ENCODE data around the gene SPOPL. TPM values are rescaled to one million over a fixed set of nuclear protein-coding genes. Genes with fewer than 3 reads are reported as not detected.

Gene SPOPL
- total and polyA plus RNA-seq, 2 donors (not counting 1 experiment from before 2014, with no cell fraction given): 14.0 to 53.6 TPM

DNA sequence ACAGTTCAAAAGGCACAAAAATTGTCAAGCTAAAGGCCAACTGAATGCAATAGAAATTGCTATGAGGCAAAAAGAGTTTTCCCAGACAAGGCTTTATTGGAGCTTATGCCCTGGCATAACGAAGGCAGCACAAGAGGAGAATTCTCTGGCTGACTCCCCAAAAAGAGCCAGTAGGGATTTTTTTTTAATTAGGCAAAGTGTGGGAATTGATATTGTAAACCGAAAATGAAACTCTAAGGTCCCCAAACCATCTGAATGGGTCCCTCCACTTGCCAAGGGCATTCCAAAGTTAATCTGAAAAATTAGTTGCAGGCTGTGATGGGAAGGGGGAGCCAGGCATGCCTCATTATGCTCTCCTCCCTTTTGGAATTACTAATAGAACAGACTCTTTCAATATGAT, 118.9 kb downstream of the SPOPL start:
- H3K27me3 ChIP-seq (replicated peaks in 1 of 4; ENCODE audit: control extremely low read depth in 1 of 4, control insufficient read depth in 3 of 4, insufficient read depth in 4 of 4, low read length in 3 of 4): no peaks in the 10 kb centered on the region
- H3K9ac ChIP-seq (ENCODE audit: low read length): no peak overlapping the region
- H3K27me3 Mint-ChIP-seq: peaks cover 17% of the 10 kb centered on the region
- no peaks in the 10 kb centered on the region for H3K4me1 Mint-ChIP-seq
- DNase-seq: no peak
- no peak overlapping the region for H3K4me3 Mint-ChIP-seq
- CTCF ChIA-PET: no interaction called here
- no peaks in the 10 kb centered on the region for H3K79me2 ChIP-seq (ENCODE audit: control insufficient read depth, insufficient read depth, low read length)
- intact Hi-C loops (cut with micrococcal nuclease): no loop called here
- ATAC-seq (ENCODE audit: low read depth): no peak
- H3K9me3 Mint-ChIP-seq (ENCODE audit: insufficient read depth): no peaks in the 10 kb centered on the region
- no peak overlapping the region for H3K4me3 ChIP-seq (ENCODE audit: control extremely low read depth in 1 of 5, extremely low read depth in 1 of 5, insufficient read depth in 1 of 5, low read depth in 2 of 5, low read length in 4 of 5)
- no peak overlapping the region for H3K27ac Mint-ChIP-seq
- no peaks in the 10 kb centered on the region for H3K36me3 ChIP-seq (replicated peaks in 1 of 2; ENCODE audit: control extremely low read depth in 1 of 2, control insufficient read depth in 1 of 2, extremely low read depth in 1 of 2, insufficient read depth in 2 of 2, low read length in 1 of 2)
- no peaks in the 10 kb centered on the region for H3K4me1 ChIP-seq (ENCODE audit: control insufficient read depth in 2 of 2, insufficient read depth in 2 of 2, low read length in 2 of 2)
- H4K20me1 ChIP-seq (ENCODE audit: control insufficient read depth, insufficient read depth, low read length, poor library complexity, severe bottlenecking): no peaks in the 10 kb centered on the region
- POLR2A ChIA-PET: no interaction called here
- no peak overlapping the region for H2AFZ ChIP-seq (ENCODE audit: insufficient read depth, low read depth, low read length, poor library complexity, severe bottlenecking)
- no peak for TF ChIP-seq EZH2 (IDR thresholded peaks at IDR 0.05; ENCODE audit: borderline replicate concordance, insufficient read depth, low read depth, low read length, poor library complexity, severe bottlenecking)
- TF ChIP-seq, protein P1, sequence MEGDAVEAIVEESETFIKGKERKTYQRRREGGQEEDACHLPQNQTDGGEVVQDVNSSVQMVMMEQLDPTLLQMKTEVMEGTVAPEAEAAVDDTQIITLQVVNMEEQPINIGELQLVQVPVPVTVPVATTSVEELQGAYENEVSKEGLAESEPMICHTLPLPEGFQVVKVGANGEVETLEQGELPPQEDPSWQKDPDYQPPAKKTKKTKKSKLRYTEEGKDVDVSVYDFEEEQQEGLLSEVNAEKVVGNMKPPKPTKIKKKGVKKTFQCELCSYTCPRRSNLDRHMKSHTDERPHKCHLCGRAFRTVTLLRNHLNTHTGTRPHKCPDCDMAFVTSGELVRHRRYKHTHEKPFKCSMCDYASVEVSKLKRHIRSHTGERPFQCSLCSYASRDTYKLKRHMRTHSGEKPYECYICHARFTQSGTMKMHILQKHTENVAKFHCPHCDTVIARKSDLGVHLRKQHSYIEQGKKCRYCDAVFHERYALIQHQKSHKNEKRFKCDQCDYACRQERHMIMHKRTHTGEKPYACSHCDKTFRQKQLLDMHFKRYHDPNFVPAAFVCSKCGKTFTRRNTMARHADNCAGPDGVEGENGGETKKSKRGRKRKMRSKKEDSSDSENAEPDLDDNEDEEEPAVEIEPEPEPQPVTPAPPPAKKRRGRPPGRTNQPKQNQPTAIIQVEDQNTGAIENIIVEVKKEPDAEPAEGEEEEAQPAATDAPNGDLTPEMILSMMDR (IDR thresholded peaks at IDR 0.05): no peak
- H3K9me3 ChIP-seq (ENCODE audit: control extremely low read depth in 1 of 3, control insufficient read depth in 2 of 3, insufficient read depth in 1 of 3, low read length in 2 of 3): no peaks in the 10 kb centered on the region
- WGBS (ENCODE audit: insufficient coverage): 50% methylated on average over 1 of the region's 2 CpGs
- no peak overlapping the region for H3K27ac ChIP-seq (ENCODE audit: low read length in 2 of 2)
- no peak overlapping the region for H3K4me2 ChIP-seq (replicated peaks; ENCODE audit: low read depth, low read length, poor library complexity, severe bottlenecking)

DNA sequence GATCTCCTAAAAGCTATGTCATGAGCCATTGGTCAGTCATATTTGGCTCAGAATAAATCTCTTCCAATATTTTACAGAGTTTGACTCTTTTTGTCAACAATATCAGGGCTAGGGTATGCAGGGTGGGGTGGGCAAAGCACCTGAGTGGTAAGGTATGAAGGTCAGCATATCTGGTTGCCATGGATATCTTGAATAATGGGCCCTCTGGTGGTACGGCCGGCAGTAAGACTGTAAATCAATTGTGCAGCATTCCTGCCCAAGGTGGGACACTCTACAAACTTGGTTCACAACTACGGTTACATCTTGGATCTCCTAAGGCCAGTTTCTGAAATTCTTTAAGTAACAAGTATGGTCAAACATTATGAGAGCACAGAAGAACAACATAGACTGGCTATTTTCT, 119.6 kb downstream of the SPOPL start:
- POLR2A ChIA-PET: no interaction called here
- Histone ChIP-seq H3K9me3 (ENCODE audit: control extremely low read depth in 1 of 3, control insufficient read depth in 2 of 3, insufficient read depth in 1 of 3, low read length in 2 of 3) (no peaks in the 10 kb centered on the region), H3K4me1 (ENCODE audit: control insufficient read depth in 2 of 2, insufficient read depth in 2 of 2, low read length in 2 of 2) (no peaks in the 10 kb centered on the region), H3K27ac (ENCODE audit: low read length in 2 of 2) (no peak overlapping the region), H4K20me1 (ENCODE audit: control insufficient read depth, insufficient read depth, low read length, poor library complexity, severe bottlenecking) (no peaks in the 10 kb centered on the region), H3K27me3 (replicated peaks in 1 of 4; ENCODE audit: control extremely low read depth in 1 of 4, control insufficient read depth in 3 of 4, insufficient read depth in 4 of 4, low read length in 3 of 4) (no peaks in the 10 kb centered on the region), H3K36me3 (replicated peaks in 1 of 2; ENCODE audit: control extremely low read depth in 1 of 2, control insufficient read depth in 1 of 2, extremely low read depth in 1 of 2, insufficient read depth in 2 of 2, low read length in 1 of 2) (no peaks in the 10 kb centered on the region), H2AFZ (ENCODE audit: insufficient read depth, low read depth, low read length, poor library complexity, severe bottlenecking) (no peak overlapping the region), H3K4me2 (replicated peaks; ENCODE audit: low read depth, low read length, poor library complexity, severe bottlenecking) (no peak overlapping the region), H3K9ac (ENCODE audit: low read length) (no peak overlapping the region), H3K79me2 (ENCODE audit: control insufficient read depth, insufficient read depth, low read length) (no peaks in the 10 kb centered on the region), H3K4me3 (ENCODE audit: control extremely low read depth in 1 of 5, extremely low read depth in 1 of 5, insufficient read depth in 1 of 5, low read depth in 2 of 5, low read length in 4 of 5) (no peak overlapping the region)
- Mint-ChIP-seq H3K27ac (no peak overlapping the region), H3K9me3 (ENCODE audit: insufficient read depth) (no peaks in the 10 kb centered on the region), H3K4me1 (no peaks in the 10 kb centered on the region), H3K27me3 (peaks cover 20% of the 10 kb centered on the region), H3K4me3 (no peak overlapping the region)
- no CpG with 5 or more reads among the region's 3 CpGs for WGBS (ENCODE audit: insufficient coverage)
- DNase-seq: no peak
- ATAC-seq (ENCODE audit: low read depth): no peak
- CTCF ChIA-PET: no interaction called here
- TF ChIP-seq EZH2 (IDR thresholded peaks at IDR 0.05; ENCODE audit: borderline replicate concordance, insufficient read depth, low read depth, low read length, poor library complexity, severe bottlenecking): no peak
- TF ChIP-seq, protein P1 (IDR thresholded peaks at IDR 0.05): no peak
- intact Hi-C loops (cut with micrococcal nuclease): no loop called here

Data from B cell (primary cell).